Germinal center (tissue), 1 donor: ENCODE data around the gene VPS37C.
"Not testable (repeated sequence)": the region's sequence is repeated elsewhere in the genome, so short reads cannot be mapped to it uniquely, and the experiment has no call there.

ENCODE experiments used
- DNase-seq: peaks from one replicate; pipeline ENCODE4 v3.0.0; 2012; ENCODE audit warnings: mixed read lengths, low spot score

The VPS37C gene

DNA sequence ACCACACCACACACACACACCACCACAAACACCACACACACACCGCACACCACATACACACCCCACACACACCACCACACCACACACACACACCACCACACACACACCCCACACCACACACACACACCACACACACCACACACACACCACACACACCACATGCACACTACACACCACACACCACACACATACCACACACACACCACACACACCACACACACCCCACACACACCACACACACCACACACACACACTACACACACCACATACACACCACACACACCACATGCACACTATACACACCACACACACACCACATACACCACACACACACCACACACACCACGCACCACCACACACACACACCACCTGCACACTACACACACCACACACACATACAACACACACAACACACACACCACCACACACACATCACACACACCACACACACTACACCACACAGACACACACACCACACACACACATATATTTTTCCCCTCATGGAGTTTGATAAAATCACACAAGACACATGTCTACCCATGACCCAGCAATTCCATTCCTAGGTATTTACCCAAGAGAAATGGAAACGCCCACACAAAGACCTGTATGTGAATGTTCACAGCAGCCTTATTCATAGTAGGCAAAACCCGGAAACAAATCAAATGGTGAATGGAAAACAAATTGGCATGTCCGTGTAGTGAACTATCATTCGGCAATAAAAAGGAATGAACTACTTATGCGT lies 44.6 kb downstream of the VPS37C start:
- no peak for DNase-seq

DNA sequence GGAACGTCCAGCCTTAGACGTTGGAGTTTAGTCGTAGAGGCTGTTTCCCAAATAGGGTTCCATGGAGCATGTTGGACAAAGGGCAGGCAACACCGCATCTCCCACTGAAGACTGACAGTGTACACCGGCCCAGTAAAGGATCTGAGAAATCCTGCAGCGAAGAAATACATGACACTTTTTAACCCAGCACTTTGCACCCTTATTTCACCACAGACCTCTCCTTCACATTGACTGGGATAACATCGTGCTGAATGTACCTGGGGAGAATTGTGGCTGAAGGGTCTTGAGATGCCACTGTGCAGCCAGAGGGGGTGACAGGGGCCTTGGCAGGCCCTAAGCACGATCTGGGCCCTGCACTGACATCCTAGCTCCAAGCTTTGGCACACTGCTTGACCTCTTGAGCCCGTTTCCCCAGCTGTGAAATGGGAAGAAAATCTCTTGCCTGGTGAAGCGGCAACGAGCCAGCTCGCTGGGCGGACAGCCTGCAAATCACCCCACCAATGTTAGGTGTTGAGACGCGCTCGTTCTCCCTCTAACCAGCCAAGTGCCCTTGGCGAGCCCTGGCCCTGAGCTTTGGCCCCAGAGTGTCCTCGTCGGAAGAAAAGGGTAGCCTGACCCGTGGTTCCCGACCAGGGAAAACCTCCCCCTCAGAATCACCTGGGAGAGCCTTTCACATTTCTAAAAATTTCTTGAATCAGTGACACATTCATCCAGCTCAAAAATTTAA lies 45.6 kb downstream of the VPS37C start:
- no peak for DNase-seq

DNA sequence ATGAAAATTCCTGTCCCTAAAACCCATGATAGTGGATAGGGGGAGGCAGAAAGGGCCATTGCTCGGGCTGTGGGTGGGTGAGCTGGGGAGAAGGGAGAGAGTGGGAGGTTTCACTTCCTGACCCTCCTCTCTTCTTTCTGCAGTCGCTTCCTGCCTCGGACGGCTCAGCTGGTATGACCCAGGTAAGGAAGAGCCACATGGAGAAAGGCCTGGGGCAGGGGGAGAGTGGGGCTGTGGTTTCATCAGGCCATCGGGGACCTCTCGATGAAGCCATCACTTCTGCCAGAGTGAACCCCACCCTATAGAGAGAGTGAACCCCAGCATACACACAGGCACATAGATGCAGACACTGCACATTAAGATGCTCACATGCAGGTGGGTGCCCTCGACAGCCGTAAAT lies 46.3 kb downstream of the VPS37C start:
- no peak for DNase-seq

- DNase-seq, result no peak
Observed at GRCh38 chr11:61113201-61113600, 48.0 kb downstream of the VPS37C start.

DNA sequence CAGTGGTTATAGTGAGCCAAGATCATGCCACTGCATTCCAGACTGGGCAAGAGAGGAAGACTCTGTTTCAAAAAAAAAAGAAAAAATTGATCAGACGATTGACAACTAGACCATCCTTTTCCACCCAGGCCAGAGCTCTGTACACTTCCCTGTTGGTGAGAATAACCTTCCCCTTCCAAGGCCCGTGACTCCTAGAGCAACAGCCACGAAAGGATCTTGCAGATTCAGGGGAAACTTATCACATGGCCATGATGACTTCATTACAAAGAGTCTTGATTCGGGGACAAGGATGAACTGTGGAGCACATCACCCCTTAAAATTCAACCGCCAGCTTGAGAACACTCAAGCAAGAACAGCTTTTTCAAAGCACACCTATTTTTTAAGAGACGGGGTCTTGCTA lies 48.7 kb downstream of the VPS37C start:
- DNase-seq, result no peak

DNA sequence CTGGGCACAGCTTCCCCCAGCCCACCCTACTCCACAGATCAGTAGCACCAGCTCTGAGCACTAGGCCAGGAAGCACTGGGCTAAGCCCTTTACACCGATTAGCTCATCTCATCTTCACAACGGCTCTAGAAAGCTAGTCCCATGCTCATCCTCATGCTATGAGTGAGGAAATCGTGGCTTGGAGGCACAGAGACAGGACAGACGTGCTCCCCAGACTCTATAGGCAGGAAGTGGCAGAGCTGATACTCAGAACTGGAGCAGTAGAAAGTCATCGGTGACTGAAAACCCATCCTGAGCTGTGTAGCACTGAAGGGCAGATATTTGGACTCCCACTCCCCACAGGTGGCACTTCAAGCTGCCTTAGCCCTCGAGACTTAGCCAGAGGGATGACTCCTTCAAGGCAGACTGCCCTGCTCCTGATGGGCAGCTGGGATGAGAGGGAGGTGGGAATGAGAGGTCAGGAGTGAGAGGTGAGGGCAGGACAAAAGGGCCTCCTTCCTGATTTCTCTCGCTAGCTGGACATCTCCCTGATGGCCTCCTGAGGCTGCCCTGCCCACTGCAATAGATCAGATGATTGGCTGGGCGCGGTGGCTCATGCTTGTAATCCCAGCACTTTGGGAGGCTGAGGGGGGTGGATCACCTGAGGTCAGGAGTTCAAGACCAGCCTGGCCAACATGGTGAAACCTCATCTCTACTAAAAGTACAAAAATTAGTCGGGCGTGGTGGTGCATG lies 49.3 kb downstream of the VPS37C start:
- no peak for DNase-seq

GRCh38 chr11:61111050-61111435 lies 50.2 kb downstream of the VPS37C start:
- no peak for DNase-seq

DNA sequence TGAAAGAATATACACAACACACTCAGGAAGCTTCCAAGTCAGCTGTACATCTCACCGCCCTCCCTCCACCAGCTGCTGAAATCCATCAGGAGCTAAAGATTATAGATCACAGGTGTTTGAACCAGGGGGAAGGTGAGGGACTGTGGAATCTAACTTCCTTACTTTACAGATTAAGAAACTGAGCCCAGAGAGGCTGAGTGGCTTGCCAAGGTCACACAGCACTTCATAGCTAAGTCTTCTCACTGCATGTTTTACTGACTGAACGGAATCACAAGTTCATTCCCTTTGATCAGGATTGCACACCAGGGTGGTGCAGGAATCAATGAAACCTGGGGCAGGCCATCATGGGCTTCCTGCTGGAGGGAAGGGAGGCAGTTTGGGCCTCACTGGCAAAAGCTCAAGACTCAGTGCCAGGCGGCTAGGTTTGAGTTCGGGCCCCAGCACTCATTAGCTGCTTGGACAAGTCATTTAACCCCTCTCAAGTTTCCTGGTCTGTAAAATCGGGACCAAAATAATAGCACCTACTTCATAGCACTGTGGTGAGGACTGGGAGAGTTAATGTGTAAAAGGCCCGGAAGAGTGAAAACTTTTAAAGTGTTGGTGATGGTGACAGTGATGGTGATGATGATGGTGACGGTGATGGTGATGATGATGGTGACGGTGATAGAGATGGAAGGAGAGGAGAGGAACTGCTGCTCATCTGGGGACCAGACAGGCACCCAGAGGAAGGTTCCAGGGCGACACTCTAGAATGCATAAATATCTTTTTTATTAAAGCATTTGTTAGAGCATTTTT lies 50.8 kb downstream of the VPS37C start:
- no peak for DNase-seq

- DNase-seq, result no peak
Observed at GRCh38 chr11:61109671-61110070, 51.6 kb downstream of the VPS37C start.

DNA sequence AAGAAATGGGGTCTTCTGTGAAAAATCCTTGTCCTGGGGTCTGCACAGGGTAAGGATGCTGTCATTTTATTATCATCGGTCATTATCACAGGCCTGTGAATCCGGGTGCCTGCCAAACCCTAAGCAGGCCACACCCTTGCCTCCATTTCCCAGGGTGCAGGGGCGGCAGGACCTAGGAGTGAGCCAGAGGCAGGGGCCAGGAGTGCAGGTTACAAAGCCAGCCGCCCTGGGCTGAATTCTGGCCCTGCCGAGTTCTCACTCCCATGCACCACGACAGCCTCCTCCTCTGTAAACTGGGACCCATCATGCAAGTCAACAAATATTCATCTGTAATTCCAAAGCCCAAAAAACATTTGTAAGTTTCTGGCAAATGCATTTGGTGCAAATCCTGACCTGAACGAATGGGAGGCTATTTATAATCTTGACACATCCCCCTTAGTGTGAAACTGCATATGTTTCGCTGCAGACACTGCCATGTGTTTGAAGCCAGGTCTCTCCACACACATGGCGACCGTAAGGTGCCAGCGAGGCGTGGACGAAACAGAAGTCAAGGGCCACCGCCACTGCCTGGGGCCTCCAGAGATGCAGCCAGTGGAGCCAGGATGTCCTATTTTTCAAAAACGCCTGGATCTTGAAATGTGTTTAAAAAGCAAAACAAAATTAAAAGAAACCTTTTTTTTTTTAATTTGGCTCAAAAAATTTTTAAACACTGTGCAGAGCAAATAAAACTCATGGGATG lies 52.2 kb downstream of the VPS37C start:
- DNase-seq, result no peak

GRCh38 chr11:61107888-61108287 lies 53.3 kb downstream of the VPS37C start:
- no peak for DNase-seq

GRCh38 chr11:61106894-61107470 lies 54.2 kb downstream of the VPS37C start:
- no peak for DNase-seq

- no peak for DNase-seq
Observed at GRCh38 chr11:61106296-61106695, 54.9 kb downstream of the VPS37C start.

GRCh38 chr11:61104963-61105362 lies 56.3 kb downstream of the VPS37C start:
- no peak for DNase-seq

GRCh38 chr11:61103851-61104423 lies 57.3 kb downstream of the VPS37C start:
- DNase-seq, result no peak

GRCh38 chr11:61102667-61103571 lies 58.3 kb downstream of the VPS37C start:
- DNase-seq, result no peak

DNA sequence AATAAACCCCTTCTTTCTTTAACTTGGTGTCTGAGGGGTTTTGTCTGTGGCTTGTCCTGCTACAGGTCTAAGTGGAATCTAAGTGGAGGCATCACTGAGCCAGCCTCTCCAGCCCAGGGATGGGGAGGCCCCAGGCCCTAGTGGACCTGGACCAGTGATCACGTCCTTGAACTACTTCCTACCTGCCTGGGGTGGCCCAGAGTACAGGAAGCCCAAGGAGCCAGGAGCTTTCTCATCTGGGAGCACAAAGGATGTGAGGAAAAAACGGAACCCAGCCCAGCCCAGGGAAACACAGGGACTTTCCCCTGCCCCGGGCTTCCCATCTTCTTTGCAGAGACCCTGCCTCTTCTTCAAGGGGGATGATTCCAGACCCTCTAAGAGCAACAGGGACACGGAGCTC lies 62.4 kb downstream of the VPS37C start:
- no peak for DNase-seq

DNA sequence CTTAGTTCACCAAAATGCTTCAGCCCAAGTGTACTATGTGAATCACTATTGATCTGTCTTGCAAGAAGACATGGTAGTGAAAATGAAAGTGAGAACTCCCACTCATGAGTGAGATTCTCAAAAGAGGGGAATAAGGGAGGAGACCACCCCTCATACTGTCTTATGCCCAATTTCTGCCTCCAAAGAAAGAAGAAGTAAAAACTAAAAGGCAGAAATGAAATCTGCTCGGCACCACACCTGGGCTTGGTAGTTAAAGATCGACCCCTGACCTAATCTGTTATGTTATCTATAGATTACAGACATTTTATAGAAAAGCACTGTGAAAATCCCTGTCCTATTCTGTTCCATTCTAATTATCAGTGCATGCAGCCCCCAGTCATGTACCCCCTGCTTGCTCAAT lies 63.0 kb downstream of the VPS37C start:
- DNase-seq, result not testable (repeated sequence)

GRCh38 chr11:61095021-61095420 lies 66.2 kb downstream of the VPS37C start:
- no peak for DNase-seq

GRCh38 chr11:61094167-61094566 lies 67.1 kb downstream of the VPS37C start:
- DNase-seq, result not testable (repeated sequence)
